K562 treated with DMSO at 1 percent for 4 hours (cell line): ENCODE data around the gene CEP41. TPM values are rescaled to one million over a fixed set of nuclear protein-coding genes. Genes with fewer than 3 reads are reported as not detected.

Experiments used
- total RNA-seq: library from RNA; unstranded; fragments of 300-600 nt; gene quantifications from 2 replicates; pipeline ENCODE4 v1.2.3, GENCODE V29; 2022; ENCODE audit not compliant: insufficient read depth

CEP41 gene
- 2.2 and 3.8 TPM in 2 replicates for total RNA-seq

DNA sequence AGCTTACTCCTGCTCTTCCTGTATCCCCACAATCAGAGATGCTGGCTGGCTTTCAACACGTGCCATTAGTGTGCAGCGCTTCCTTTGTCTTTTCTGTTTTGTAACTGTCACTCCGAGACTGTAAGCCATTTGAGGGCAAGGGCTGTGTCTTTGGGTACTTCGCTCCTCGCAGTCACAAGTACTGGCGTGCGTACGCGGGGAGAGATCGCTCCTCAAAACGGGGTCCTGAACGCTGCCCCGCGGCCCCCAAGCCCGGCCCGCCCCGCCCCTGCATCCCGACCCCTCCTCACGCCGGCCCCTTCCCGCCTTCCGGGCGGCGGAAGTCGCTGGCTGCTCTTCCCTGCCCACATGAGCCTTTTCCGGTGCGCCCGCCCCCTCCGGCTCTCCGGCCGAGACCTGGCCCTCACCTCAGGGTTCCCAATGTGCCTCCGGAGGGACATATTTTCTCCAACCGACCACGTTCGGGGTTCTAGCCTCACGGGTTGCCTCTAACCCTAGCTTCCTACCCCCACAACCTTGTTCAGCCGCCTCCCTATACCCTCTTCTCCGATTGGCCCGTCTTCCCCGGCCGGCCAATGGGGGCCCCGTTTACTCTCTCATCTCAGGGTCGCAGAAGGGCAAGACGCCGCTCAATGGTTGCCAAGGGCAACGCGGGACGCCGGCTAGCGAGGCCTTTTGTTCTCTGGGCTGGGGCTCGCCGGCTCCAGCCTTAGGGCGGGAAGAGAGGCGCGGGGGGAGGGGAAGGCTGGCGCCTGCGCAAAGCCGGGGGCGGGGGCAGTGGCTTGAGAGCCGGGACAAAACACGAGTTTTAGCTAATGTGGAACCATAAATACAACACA, at the start of gene CEP41:
TSS of gene CEP41 (minus strand) at position 490 of the 839 bp plus-strand sequence. CDS start at position 440, 50 bp downstream.

DNA sequence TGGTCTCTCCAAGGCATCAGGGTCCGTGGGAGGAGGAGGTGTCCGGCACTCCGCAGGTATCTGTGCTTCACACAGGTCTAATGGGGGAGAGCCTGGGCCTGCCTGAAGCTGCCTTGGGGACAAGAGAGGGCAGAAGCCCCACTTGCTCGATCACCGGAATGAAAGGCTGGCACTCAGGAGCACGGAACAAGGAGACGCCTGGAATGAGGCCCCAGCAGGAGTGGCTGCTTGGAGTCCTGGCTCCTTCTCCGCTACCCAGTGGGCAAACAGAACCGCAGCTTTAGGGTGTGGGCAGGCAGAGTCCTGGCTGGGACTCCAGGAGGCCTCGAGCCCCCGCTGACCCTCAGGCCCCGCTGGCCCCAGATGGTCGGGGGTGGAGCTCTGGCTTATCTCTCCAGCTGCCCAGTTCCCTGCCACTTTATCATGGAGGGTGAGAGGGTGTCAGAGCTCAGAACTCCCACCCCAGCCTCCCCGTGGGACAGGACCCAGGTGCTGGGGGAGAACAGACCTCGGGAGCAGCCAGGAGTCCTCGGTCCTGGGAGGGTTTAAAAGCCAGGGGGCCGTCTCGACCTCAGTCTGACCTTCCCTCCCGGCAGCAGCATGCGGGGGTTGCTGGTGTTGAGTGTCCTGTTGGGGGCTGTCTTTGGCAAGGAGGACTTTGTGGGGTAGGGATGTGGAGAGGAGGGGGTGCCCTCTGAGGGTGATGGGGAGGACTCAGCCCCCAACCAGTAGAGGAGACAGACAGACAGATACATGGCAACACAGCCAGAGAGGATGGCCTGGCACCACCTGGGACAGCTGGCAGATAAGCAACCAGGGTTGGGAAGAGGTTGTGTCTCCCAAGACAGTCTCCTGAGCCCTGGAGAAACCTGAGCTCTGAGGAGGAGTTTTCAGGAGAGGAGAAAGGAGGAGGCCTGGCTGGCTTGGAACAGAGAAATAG, 60.6 kb downstream of the CEP41 start, which contains the start of gene CPA1:
TSS of gene CPA1 (plus strand) at position 574 of the 940 bp plus-strand sequence. CDS start at position 601, 27 bp downstream.

GRCh38 chr7:130344271-130344866, 96.4 kb downstream of the CEP41 start, which contains the start of gene CPA5:
Gene CPA5, plus strand, starts transcription at chr7:130344816. Its CDS starts 1,670 bp downstream, at chr7:130346486.

Other genes with a start within 250 kb of the CEP41 start
- gene TMEM209, start 235.6 kb downstream of the CEP41 start, total RNA-seq: 21.2 and 22.1 TPM in 2 replicates
- gene SSMEM1, start 233.2 kb downstream of the CEP41 start, total RNA-seq: not detected in 2 replicates
- gene CPA2, start 174.2 kb downstream of the CEP41 start, total RNA-seq: not detected in 2 replicates
- not detected in 2 replicates for gene CPA4, start 147.9 kb downstream of the CEP41 start, total RNA-seq
- gene CPA5, start 96.2 kb downstream of the CEP41 start, total RNA-seq: not detected in 2 replicates
- gene CPA1, start 60.5 kb downstream of the CEP41 start, total RNA-seq: not detected in 2 replicates
- 0.33 TPM in 1 of 2 replicates, not detected in the other for gene MEST, start 51.1 kb upstream of the CEP41 start, total RNA-seq
- gene COPG2, start 227.7 kb upstream of the CEP41 start, total RNA-seq: 23.2 and 25.3 TPM in 2 replicates
- gene TSGA13, start 245.5 kb upstream of the CEP41 start, total RNA-seq: not detected in 2 replicates